ENCODE data around the gene MRPL32.
"Not testable (repeated sequence)": the region's sequence is repeated elsewhere in the genome, so short reads cannot be mapped to it uniquely, and the experiment has no call there.

The MRPL32 gene

GRCh38 chr7:42931834-42932651, at the start of gene MRPL32, which contains the start of gene PSMA2:
TSS of gene MRPL32 (plus strand) at chr7:42932376. CDS start at chr7:42932387, 11 bp downstream.
TSS of gene PSMA2 (minus strand) at chr7:42932174. CDS start at chr7:42932158, 16 bp downstream.
- DNase-seq (ENCODE audit: low read depth), result peak; percentile 90

DNA sequence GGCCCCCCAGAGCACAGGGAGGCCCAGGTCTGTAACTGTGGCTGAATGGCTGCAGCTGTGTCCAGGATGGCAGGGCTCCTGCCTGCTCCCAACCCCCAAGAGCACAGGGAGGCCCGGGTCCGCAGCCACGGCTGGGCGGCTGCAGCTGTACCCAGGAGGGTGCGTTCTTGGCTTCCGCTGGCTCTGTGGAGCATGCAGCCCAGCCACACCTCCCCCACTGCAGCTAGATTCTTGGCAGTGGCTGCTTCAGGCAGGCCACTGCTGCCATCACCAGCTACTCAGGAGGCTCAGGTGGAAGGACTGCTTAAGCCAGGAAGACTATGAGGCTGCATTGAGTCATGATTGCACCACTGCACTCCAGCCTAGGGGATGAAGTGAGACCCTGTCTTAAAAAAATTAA, 48.2 kb upstream of the MRPL32 start:
- DNase-seq (ENCODE audit: low read depth), result no peak

DNA sequence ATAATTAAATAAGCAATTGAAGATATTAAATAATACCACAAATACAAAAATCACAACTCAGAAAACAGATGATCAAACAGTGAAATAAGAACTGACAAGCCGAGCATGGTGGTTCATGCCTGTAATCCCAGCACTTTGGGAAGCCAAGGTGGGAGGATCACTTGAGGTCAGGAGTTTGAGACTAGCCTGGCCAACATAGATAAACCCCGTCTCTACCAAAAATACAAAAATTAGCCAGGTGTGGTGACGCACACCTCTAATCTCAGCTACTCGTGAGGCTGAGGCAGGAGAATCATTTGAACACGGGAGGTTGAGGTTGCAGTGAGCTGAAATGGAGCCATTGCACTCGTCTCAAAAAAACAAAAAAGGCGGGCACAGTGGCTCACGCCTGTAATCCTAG, 47.0 kb upstream of the MRPL32 start:
- DNase-seq (ENCODE audit: low read depth), result not testable (repeated sequence)

- no peak for DNase-seq (ENCODE audit: low read depth)
Measured at GRCh38 chr7:42886129-42886528, 46.0 kb upstream of the MRPL32 start.

GRCh38 chr7:42886893-42887505, 45.2 kb upstream of the MRPL32 start:
- DNase-seq (ENCODE audit: low read depth), result no peak

GRCh38 chr7:42893346-42894240, 38.6 kb upstream of the MRPL32 start:
- no peak for DNase-seq (ENCODE audit: low read depth)

DNA sequence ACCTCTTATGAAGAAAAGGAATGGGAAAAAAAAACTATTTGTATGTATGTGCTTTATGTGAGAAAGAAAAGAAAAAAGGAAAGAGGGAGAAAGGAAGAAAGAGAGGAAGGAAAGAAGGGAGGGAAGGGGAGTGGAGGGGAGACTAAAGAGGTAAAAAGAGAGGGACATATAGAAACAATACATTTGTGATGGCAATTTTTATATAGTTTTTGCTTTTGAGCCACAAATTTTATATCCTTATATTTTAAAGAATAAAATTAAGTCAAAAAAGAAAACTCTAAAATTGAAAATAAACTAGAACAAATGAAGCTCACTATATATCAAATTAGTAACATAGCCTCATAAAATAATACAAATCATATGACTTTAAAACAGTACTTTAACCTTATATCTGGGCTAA, 31.3 kb upstream of the MRPL32 start:
- no peak for DNase-seq (ENCODE audit: low read depth)

GRCh38 chr7:42902331-42902730, 29.8 kb upstream of the MRPL32 start:
- DNase-seq (ENCODE audit: low read depth), result no peak

- DNase-seq (ENCODE audit: low read depth), result no peak
Measured at GRCh38 chr7:42906181-42906580, 26.0 kb upstream of the MRPL32 start.

GRCh38 chr7:42907316-42907715, 24.9 kb upstream of the MRPL32 start:
- no peak for DNase-seq (ENCODE audit: low read depth)

- DNase-seq (ENCODE audit: low read depth), result no peak
Measured at GRCh38 chr7:42910306-42910705, 21.9 kb upstream of the MRPL32 start.

- peak; percentile 91 for DNase-seq (ENCODE audit: low read depth)
Measured at GRCh38 chr7:42911454-42912447, 20.4 kb upstream of the MRPL32 start, which contains the start of gene C7orf25. TSS of gene C7orf25 (minus strand) at chr7:42912070. CDS start at chr7:42910900, 1,170 bp downstream.

DNA sequence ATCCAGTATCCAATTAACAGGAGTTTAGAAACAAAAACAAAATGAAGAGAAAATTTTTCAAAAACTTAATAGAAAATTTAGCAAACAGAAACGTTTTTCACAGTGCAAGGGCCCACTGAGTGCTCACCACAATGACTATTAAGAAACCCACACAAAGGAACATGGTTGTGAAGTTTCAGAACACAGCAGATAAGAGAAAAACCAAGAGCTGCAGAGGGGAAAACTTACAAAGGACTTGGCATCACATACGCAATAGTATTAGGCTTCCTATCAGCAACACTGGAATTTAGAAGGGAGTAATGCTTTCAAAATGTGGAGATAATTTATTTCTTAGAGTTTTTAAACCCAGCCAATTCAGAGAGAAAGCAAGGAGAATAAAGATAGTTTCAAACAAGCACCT, 18.6 kb upstream of the MRPL32 start:
- no peak for DNase-seq (ENCODE audit: low read depth)

GRCh38 chr7:42914009-42914408, 18.2 kb upstream of the MRPL32 start:
- no peak for DNase-seq (ENCODE audit: low read depth)

DNA sequence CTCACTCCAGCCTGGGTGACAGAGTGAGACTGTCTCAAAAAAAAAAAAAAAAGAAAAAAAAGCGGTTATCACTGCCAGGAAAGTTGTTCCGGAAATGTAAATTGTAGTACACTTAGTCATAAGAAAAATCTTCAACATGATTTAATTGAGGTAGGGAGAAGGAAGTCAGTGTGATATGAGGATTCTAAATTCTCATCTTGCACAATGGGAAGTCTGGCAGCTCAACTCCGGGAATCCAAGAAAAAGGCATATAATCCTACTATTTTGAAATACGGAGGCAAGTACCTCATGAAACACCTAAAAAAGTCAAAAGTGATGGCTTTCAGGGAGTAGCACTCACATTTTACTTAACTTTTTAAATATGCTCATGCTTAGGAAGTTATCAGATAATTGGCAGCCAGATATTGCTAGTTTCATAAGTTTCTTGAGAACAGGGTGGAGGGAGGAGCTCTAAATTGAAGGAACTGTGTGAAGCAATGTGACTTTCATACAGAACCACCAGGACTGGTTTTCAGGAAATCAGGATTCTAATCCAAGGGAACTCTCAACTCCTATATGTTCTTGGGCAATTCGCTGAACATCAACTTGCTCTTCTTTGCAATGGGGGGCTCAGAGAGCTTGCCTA, 17.6 kb upstream of the MRPL32 start:
- DNase-seq (ENCODE audit: low read depth), result no peak

DNA sequence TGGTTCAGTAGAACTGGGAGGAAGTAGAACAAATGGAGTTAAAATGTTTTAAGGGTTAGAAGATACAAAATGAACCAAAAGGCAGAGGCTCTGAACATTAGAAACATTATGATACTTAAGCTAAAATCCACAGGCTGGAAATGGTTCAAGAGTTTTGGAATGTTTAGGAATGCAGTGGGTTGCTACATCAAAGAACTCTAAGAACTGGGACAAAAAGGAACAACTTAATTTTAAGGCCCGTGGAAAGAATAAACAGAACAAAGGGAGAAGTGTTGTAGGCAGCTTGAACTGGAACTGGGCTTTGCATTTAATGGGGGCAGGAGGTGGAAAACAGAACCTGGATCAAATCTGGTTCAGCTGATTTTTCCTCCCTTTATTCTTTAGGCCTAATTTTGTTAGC, 16.8 kb upstream of the MRPL32 start:
- DNase-seq (ENCODE audit: low read depth), result no peak

- no peak for DNase-seq (ENCODE audit: low read depth)
Measured at GRCh38 chr7:42922017-42922753, 10.0 kb upstream of the MRPL32 start.

- DNase-seq (ENCODE audit: low read depth), result no peak
Measured at GRCh38 chr7:42924223-42924838, 7.8 kb upstream of the MRPL32 start.

DNA sequence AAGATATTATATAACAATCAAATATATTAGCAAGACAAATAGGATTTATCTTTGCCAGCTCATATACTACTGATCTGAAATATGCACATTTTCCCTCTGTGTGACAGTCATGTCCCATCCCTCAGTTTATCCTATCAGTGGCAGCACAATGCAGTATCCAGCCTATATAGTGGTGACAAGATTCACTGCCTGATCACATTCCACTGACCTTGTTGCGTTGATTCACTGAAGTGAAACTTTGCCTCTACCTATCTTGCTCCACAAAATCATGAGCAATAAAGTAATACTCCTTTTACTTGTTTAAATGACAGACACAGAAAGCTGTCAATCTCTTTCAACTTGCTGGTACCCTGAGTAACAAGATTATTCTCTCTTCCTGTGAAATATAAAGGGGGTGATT, 6.5 kb upstream of the MRPL32 start:
- no peak for DNase-seq (ENCODE audit: low read depth)

Measured in stimulated activated CD8-positive, alpha-beta memory T cell treated with anti-CD3 and anti-CD28 coated beads, Interleukin-12 subunit alpha, Interleukin-12 subunit beta, amount 100 ng/mL, for 1 hour (primary cell).